Suppressor macrophage treated with lipopolysaccharide for 4 hours (primary cell): ENCODE results near the gene LRFN4.
A peak's percentile ranks its signal among the peaks of the same experiment; 100 is the strongest.

Source experiments
- DNase-seq: peaks from one replicate; pipeline ENCODE4 v3.0.0-alpha.2; 2020

LRFN4 gene

DNA sequence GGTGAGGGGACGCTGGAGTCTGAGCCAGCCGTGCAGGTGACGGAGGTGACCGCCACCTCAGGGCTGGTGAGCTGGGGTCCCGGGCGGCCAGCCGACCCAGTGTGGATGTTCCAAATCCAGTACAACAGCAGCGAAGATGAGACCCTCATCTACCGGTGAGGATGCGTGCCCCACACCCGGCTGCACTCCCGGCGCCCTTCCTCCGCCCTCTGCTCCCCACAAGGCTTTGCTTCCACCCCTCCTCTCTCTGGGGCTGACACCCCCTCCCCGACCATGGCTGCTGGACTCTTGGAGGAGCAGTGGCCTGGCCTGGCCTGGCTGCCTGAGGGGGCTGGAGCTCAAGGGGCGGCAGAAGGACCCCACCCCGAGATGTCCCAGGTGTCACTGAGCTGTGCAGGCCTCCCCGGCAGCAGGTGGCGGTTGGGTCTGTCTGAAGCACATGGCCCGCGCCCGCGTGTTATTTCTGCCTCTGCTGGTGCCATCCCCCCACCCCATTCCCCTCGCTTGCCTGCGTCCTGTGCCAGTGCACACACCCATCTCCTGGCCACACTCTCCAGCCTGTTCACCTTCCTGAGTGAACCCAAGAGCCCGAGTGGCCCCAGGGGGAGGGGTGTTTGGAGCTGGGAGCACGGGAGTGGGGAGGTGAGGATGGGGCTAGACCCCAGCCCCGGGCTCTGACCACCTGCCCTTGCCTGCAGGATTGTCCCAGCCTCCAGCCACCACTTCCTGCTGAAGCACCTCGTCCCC, 2.2 kb downstream of the LRFN4 start:
- DNase-seq = no peak

DNA sequence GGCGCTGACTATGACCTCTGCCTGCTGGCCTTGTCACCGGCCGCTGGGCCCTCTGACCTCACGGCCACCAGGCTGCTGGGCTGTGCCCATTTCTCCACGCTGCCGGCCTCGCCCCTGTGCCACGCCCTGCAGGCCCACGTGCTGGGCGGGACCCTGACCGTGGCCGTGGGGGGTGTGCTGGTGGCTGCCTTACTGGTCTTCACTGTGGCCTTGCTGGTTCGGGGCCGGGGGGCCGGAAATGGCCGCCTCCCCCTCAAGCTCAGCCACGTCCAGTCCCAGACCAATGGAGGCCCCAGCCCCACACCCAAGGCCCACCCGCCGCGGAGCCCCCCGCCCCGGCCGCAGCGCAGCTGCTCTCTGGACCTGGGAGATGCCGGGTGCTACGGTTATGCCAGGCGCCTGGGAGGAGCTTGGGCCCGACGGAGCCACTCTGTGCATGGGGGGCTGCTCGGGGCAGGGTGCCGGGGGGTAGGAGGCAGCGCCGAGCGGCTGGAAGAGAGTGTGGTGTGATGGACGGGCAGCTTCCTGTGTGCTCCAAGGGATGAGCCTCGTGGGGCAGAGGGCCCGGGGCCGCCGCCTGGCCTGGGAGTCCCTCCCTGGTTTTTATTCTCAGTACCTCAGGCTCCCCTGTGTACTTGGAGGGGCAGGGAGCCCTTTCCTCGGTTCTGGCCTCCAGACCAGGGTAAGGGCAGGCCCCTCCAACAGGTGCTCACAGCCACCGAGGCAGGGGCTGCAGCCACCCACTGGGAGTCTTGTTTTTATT, 3.0 kb downstream of the LRFN4 start:
- DNase-seq = no peak

DNA sequence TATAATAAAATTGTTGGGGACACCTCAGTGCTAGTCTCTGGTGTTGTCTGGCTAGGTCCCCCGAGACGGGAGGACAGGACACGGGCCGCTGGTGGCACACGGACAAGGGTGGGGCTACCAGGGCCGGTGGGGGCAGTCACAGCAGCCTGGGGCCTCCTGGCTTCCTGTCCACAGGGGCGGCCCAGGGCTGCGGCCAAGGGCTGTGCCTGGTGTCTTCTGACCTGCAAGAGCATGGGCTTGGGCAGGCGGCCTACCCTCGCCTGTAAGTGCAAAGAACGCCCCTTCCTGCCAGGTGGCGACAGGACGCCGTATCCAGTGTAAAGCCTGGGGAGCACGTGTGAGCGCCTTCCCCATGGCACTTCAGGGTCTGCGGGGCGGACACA, 3.6 kb downstream of the LRFN4 start:
- no peak for DNase-seq

DNA sequence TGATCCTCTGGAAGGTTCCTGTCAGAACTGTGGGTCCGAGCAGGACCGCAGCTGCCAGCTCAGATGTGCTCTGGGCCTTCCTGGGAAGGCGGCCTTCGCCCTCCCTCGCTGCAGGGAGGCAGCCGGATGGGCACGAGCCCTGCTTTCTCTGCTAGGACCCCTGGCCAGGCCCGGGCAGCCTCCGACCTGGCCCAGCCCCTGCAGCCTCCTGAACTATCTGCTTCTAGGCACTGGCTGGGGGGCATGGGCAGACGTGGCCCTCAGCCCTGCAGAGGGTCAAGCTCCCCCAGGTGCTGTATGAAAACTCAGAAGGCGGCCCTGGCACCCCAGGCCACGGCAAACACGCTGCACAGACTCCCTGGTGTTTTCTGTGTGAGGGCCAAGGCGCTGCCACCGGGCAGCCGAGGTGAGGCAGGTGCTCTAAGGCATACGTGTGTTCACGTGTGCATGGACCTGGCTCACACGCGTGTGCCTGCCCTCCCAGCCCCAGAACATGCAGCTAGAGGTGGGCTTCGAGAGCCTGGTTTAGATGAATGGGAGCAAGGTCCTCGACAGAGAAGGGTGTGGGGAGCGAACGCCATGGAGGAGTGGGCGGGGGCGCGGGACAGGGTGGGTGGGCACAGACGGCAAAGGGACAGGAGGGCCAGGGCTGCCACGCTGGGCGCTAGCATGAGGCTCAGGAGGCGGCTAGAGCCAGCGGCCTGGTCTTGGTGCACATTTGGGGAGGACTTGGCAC, 4.3 kb downstream of the LRFN4 start:
- DNase-seq = no peak

- DNase-seq = no peak
Observed at GRCh38 chr11:66861774-66862558, 5.1 kb downstream of the LRFN4 start.

DNA sequence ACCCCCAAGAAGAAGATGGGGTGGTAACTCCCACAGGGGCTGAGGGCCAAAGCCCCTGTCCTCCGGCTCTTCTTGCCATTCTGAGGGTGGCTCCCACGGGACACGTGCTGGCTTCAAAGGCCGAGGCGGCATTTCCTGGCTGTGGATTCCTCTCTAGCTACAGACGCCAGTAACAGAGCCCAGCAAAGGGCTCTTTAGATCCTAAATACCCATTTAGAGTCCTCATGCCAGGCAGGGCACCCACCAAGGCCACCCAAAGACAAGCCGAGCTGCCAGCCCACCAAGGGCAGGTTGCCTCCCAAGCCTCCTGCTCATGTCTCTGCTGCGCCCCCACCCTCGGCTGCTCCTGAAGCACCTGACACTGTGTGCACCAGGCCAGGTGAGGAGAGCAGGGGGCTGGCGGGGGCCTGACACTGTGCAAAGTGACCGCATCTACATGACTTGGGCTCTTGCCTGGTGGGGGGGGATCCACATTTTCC, 5.7 kb downstream of the LRFN4 start:
- DNase-seq = no peak

DNA sequence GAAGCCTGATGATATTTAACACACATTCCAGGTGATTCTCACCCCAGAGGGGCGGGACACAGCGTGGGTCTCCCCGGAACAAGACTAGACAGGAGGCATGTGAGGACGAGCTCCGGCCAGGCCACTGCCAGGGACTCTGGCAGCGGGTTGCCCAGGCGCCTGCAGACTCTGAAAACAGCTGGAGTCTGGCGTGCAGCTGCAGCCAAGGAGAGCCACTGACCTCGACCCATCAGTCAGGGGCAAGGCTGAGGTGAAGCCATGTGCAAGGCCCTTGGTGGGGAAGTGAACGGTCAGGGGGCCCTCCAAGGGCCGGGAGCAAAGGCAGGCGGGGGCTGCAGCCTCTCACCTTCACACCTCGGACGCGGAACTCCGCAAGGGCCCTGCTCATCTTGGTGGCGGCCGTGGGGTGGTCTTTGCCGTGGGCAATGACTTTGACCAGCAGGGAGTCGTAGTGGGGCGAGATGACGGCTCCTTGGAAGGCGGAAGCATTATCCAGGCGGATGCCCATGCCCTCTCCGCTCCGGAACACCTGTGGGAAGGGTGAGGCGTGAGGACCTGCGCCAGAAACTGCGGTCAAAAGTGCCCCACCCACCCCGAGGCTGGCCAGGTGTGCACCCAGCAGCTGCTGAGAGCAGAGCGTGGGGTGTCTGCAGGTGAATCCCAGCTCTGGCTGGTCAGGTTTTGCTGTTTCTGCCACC, 6.7 kb downstream of the LRFN4 start:
- DNase-seq = no peak

GRCh38 chr11:66864172-66864901, 7.5 kb downstream of the LRFN4 start:
- no peak for DNase-seq

DNA sequence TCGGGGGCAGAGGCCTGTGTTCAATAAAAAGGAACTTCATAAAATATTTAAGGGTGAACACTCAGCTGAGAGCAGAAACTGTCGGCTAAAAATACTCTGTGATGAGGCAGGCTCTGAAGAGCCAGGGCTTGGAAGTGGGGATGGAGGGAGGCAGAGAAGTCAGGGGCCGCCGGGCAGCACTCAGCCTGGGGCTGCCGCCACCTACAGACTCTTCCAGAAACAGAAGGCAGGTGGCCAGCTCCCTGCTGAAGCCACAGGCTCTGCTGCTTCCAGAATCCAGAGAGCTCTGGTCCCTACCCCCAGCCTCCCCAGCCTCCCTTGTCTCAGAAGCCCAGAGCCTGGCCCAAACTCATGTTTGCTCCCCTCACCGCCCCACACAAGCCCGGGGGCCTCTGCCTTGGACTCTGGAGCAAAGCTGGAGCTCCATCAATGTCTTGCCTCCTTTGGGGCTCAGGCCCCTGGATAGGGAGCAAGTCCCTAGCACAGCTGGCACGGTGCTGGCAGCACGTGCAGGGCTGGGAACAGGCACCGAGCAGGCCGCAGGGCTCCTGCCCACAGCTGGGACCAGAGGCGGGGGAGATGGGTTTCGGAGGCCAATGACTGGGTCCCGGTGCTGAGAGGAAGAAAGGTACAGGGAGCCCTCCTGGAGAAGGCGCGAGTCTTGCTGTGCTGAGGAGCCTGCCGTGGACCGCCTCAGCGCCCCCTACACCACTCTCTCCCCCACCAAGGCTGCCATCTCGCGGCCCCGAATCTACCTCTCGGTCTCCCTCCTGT, 8.2 kb downstream of the LRFN4 start:
- DNase-seq = no peak

DNA sequence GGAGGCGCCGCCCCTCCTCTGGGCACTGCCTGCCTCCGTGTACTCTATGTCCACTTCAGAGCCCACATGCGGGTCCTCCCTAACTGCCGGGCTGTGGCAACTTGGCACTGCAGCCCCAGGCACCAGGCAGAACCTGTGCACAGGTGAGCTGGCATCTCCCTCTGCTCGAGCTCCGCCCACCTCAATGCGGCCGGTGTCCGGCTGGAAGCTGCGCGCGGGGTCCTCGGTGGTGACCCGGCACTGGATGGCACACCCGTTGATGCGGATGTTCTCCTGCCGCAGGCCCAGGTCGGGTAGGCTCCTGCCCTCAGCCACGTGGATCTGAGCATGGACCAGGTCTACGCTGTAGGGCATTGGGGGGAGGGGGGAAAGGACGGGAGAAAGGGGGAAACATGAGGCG, 9.1 kb downstream of the LRFN4 start:
- DNase-seq = no peak

DNA sequence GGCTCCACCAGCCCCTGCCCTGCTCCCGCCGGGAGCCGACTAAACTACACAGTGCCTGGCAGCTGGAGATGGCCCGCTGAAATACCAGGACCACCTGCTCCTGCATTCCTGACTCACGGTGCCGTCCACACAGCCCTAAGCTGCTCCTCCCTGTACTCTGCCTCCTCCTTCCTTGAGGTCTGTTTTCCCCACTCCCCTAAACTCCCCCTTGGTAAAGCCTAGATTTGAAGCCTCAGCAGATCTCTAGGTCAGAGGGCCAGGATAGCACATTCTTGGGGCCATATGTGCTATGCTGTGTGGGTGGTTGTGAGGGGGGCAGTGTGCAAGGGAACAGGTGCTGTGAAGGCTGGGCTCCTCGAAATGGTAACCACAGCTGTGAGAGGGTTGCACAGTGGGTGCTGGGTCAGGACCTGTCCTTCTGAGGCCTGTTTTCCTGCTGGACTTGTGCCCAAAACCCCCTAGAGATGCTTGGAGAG, 9.7 kb downstream of the LRFN4 start:
- no peak for DNase-seq

- DNase-seq = no peak
Observed at GRCh38 chr11:66867425-66868040, 10.7 kb downstream of the LRFN4 start.

GRCh38 chr11:66868082-66868725, 11.3 kb downstream of the LRFN4 start:
- DNase-seq = no peak

- peak; percentile 27 for DNase-seq
Observed at GRCh38 chr11:66868726-66869566, 12.1 kb downstream of the LRFN4 start.

- no peak for DNase-seq
Observed at GRCh38 chr11:66869567-66869870, 12.7 kb downstream of the LRFN4 start.

DNA sequence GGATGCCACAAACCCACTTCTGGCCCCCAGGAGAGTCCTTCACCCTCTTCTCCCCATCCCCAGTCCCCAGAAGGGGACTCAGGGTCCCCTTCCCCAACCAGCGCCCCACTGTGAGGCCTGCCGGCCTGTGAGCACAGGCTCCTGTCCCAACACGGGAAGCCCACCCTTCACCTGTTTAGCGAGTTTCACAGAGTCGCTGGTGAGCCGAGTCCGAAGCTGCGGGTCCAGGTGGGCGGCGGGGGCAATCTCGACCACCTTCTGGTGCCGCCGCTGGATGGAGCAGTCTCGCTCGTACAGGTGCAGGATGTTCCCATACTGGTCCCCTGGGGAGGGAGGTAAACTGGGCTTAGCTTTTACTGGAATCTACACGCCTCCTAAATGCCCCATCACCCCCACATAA, 13.3 kb downstream of the LRFN4 start:
- DNase-seq = no peak

DNA sequence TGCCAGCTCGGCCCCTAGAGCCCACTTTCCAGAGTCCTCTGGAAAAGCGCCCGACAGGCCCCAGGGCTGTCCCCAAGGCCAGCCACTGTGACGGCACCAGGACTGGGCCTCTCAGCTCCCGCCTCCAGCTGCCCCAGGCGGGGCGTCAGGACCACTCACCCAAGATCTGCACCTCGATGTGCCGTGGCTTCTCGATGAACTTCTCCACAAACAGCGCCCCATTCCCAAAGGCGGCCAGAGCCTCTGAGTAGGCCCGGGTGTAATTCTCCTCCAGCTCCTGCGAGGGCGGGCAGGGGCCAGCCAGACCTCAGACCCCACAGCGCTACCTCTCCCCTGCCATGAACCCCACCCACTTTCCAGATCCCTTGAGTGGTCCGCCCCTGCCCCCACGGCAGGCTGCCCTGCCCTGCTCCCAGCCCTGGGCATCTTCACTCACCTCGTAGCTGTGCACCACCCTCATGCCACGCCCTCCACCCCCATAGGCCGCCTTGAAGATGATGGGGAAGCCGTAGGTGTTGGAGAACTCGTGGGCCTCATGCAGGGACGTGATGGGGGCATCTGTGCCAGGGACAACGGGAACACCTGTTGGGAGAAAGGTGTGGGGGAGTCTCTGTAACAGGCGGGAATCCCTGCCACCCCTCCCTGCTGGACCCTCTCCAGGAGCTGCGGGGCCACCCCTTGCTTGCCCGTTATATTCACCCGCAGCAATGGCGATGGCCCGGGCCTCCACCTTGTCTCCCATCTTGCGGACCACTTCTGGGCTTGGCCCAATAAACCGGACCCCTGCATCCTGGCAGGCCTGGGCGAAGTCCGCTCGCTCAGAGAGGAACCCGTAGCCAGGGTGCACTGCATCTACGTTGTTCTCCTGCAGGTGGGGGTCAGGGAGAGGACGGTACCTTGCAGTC, 14.0 kb downstream of the LRFN4 start:
- no peak for DNase-seq

DNA sequence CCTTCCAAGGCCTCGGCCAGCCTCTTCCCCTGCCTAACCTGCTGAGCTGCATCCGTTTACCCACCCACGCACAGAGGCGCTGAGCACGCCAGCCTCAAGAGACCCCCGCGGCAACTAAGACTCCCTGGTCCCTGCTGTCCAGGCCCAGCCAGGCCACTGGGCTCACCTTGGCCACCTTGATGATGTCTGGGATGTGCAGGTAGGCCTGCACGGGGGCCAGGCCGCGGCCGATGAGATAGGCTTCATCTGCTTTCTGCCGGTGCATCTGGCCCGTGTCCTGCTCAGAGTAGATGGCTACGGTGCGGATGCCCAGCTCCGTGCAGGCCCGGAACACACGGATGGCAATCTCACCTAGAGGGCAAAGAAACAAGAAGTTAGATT, 14.6 kb downstream of the LRFN4 start:
- DNase-seq = no peak
